DMS 273 treated with DMSO at 0.1 percent for 48 hours (cell line): ENCODE results near the gene TEAD1.

Source experiments
- DNase-seq: peaks from one replicate; lab custom pipeline; 2025; lab: John Stamatoyannopoulos, UW

TEAD1 gene

DNA sequence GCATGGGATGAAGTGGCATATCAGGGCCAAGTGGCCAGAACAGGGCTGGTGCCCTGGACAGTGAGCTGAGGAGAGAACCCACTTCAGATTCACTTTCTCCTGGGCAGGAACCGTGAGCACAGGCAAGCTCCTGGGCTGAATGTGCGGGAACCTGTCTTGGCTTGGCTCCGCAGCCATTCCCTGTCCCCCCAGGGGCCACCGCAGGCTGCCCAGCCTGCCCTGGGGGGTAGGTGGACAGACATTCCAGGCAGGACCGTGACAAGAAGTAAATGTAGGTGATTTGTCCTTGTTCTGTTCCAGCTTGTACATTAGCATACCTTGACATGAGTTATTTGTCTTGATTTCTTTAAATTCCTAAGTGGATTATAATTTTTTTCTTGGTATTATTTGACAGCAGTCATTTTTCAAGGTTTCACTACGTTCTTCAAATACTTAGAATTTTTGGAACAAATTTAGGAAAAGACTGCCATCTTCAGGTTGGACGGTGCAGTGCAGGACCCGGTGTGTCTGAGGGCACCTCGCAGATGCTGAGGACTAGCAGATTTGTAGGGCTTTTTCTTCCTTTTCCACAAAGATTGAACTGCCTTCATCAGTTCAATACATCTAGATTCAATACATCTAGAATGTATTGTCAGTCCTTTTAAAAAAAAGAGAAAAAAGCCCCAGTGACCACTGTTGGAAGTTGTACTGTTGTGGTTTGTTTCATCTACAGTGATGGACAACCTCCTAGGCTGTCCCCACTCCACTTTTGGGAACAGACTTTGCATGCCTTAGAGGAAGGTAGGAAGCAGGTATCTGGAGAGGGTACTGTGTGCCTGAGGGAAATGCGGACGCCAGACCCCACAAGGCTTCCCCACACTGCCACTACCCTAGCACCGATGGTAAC, 219.8 kb downstream of the TEAD1 start:
- DNase-seq: peak; percentile 5

GRCh38 chr11:12897390-12897789, 223.2 kb downstream of the TEAD1 start:
- DNase-seq: no peak

GRCh38 chr11:12897867-12898266, 223.6 kb downstream of the TEAD1 start:
- DNase-seq: no peak

DNA sequence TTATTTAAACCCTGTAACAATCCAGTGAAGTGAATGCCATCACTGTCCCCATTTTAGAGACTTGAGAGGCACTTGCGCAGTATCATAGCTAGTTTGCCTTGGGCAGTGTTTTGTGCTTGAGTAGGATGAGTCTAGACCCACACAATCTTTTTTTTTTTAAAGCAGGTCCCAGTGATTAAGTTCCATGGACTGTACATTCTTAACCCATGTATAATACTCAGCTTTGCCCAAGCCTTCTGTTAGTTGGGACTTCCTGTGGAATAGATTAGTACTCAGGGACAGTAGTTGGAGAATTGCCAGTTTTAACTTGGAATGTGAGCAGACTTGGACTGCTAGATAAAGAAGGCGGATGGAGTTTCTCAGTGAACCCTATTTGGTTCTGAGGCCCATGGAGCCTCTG, 226.3 kb downstream of the TEAD1 start:
- DNase-seq: no peak

DNA sequence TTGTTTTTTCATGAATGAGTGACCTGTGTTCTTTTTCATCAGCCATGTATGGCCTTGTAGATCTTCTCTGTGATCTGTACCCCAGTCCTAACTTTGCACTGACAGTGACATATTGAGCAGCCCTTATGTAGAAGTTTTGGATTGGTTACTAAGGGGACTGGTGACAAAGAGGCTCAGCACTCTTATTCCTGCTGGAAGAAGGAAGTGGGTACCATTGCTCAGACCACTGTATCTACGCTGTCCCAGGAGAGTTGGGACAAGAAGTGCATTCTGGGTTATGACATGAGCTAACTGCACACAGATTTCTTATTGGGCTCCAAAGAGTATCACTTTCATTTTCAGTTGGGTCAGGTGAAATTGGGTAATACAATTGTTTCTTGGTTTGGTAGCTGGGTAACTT, 227.1 kb downstream of the TEAD1 start:
- DNase-seq: no peak

DNA sequence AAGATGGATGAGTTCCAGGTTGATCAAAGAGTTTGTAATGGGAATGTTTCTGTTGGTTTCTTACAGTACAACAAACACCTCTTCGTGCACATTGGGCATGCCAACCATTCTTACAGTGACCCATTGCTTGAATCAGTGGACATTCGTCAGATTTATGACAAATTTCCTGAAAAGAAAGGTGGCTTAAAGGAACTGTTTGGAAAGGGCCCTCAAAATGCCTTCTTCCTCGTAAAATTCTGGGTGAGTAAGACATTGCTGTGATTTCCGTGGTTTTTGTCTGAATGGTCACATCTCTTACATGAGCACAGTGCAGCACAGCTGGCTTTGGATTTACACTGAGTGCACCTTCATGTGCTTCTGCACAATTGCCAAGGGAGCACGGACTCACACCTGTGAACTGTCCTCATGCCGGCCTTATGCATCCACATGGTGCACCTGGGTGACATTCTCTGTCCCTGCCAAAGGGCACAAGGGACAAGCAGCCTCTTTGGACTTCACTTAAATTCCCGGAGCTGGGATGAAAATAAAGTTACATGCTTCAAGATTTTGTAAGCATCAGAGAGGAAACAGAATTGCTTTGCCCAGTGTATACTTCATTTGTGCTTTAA, 227.8 kb downstream of the TEAD1 start:
- no peak for DNase-seq

GRCh38 chr11:12902791-12903486, 228.7 kb downstream of the TEAD1 start:
- DNase-seq: no peak

- DNase-seq: no peak
Measured at GRCh38 chr11:12905435-12905834, 231.2 kb downstream of the TEAD1 start.

- no peak for DNase-seq
Measured at GRCh38 chr11:12906501-12906900, 232.3 kb downstream of the TEAD1 start.

DNA sequence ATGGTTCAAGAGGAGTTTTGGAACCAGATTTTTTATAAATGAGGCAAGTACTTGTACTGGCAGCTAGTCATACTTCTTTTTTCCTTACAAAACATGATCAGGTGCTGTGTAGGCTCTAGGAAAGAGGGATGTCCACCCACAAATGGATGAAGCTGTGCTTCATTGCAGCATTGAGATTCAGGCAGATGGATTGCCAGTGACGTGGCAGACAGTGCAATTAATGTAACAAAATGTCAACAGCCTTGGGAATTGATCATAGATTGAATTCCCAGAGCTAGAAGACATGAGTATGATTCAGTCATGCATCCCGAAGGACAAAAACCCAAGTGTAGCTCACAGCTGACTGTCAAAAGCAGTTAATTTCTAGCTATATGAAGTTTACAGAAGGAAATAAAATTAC, 235.7 kb downstream of the TEAD1 start:
- DNase-seq: no peak

DNA sequence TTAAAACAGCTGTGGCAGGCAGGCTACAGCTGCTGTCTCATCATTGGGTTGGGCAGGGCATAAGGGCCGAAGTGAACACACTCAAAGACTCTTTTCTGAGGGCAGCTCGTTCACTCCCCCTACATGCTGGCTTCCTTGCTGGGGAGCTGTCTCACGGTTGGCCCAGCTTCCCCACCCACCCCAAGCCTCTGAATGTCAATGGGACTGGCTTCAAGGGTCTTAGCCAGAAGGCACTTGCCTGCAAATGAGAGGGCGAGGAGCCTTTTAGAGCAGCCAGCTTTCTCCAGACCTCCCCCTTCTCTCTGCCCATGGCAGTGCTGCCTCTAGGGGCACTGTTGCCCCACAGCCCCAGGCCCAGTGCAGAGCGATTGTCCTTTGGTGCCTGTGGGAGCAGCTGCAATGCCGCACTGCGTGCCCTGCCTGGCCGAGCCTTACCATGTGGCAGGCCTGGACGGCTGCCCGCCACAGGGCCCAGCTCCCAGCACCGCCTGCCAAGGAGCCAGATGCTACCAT, 240.2 kb downstream of the TEAD1 start:
- peak; percentile 83 for DNase-seq

- no peak for DNase-seq
Measured at GRCh38 chr11:12915093-12915492, 240.9 kb downstream of the TEAD1 start.

DNA sequence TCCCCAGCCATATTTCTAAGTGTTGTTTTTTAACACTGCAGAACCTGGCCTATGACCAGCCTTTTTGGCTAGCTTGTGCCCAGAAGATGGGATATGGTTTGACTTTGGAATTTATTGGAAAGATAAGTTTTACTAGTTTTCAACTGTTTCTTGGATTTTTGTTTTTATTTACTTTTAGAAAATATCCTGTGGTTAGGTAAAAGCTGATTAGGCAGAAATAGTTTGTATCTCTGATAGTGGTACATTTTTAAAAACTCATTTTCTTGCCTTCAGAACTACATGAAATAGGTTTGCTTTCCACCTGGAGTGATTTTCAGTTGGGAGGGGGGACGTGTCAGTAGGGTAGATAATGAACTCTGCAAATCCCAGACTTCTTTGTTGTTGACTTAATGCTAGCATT, 243.6 kb downstream of the TEAD1 start:
- DNase-seq: no peak

DNA sequence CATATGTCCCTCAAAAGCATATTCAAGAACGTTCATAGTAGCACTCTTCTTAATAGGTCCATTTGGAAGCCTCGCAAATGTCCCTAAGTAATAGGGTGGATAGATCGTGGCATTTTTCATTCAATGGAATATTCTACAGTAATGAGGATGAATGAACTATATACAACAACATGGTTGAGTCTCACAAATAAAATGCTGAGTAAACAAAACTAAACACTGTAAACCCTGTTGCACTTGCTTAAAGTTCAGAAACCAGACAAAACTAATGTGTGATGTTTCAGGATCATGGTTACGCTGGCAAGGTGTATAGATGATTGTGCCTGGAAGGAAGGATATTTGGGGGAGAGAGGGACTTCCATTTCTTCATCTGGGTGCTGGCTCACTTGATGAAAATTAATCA, 244.4 kb downstream of the TEAD1 start:
- no peak for DNase-seq

DNA sequence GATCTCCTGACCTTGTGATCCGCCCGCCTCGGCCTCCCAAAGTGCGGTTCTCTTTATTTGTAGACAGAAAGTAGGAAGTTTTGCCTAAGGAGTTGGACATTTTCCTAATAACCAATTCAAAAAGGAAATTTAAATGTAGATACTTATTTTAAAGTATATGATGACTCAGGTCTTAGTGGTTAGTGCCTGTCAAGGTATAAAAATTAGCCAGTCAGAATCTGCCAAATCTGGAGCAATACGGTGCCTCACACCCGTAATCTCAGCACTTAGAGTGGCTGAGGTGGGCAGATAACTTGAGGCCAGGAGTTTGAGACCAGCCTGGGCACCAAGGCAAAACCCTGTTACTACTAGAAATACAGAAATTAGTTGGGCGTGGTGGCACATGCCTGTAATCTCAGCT, 248.2 kb downstream of the TEAD1 start:
- DNase-seq: no peak

GRCh38 chr11:12922980-12923507, 248.8 kb downstream of the TEAD1 start:
- no peak for DNase-seq

DNA sequence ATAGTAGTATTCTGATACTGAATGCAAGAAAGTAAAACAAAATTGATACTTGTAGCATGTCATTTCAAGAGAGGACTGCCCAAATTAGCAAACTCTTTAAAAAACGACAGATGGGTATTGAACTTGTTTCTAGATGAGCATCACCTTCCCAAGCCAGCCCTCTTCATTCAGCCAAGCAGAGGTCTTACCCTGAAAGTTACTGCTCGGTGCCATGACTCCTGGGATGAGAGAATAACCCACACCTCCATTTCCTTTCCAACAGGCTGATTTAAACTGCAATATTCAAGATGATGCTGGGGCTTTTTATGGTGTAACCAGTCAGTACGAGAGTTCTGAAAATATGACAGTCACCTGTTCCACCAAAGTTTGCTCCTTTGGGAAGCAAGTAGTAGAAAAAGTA, 250.4 kb downstream of the TEAD1 start:
- no peak for DNase-seq

DNA sequence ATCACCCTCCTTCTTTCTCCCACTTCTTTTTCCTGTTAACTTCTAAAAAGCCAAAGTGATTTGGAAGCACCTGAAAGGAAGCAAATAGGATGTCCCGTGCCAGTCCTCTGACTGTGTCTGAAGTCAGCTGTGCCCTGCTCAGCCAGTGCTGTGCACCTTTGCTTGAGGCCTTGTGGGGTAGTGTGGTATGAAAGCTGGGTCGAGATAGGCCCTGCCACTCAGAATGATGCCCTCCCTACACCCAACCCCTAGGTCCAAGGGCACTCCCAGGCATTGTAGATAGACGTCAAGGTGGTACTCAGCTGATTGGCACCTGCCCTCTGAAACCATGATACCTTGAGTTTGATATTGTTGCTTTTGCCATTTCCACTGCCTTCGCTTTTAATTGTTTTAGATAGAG, 251.3 kb downstream of the TEAD1 start:
- DNase-seq: no peak

- no peak for DNase-seq
Measured at GRCh38 chr11:12927221-12927620, 253.0 kb downstream of the TEAD1 start.

DNA sequence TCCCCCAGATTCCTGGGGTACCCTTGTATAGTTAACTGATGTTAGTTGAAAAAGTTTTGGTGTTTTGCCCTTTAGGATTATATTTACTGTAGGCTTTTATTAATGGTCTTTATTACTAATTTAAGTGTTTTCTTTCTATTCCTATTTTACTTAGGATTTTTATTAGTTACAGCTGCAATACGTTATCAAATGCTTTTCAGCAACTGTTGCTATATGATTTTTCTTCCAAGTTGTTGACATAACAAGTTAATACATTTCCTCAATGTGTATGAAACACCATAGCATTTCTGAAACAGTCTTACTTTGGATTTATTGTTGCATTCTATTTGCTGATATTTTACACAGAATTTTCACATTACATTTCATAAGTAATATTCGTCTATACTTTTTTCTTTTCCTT, 253.7 kb downstream of the TEAD1 start:
- no peak for DNase-seq

GRCh38 chr11:12930850-12931249, 256.6 kb downstream of the TEAD1 start:
- no peak for DNase-seq

DNA sequence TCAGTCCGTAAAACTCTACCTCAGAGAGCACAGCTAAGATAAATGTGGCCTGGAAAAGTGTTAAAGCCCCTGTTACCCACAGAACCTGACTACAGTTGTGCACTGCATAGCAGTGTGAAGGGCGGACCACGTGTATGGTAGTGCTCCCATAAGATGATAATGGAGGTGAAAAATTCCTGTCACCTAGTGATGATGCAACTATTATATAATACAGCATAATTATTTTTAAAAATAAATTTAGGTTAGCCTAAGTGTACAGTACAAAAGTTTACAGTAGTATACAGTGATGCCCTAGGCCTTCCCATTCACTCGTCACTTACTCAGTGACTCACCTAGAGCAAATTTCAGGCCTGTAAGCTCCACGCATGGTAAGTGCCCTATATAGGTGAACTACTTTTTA, 258.3 kb downstream of the TEAD1 start:
- DNase-seq: no peak

DNA sequence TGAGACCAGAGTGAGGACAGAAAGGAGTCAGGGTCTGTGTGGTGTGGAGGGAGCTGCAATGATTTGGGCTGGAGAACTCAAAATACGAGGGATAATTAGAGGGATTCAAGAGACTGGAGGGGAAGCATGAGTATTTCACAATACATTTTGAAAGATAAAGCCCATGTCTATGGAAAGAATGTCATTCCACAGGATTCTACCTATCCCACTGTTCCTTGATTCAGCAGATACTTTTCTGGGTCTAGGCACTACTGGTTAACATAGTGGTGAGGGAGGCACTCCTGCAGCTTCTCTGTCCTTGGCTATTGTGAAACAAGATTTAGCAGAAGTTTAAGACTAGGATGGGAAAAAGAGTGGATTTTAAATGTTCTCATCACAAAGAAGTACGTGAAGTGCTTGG, 262.0 kb downstream of the TEAD1 start:
- no peak for DNase-seq
